Measurements from ENCODE around the gene TMC5. TPM values are rescaled to one million over a fixed set of nuclear protein-coding genes. Genes with fewer than 3 reads are reported as not detected.

TMC5 gene
- total RNA-seq, 2 experiments from 2014 or later = 0.53 to 0.98 TPM

DNA sequence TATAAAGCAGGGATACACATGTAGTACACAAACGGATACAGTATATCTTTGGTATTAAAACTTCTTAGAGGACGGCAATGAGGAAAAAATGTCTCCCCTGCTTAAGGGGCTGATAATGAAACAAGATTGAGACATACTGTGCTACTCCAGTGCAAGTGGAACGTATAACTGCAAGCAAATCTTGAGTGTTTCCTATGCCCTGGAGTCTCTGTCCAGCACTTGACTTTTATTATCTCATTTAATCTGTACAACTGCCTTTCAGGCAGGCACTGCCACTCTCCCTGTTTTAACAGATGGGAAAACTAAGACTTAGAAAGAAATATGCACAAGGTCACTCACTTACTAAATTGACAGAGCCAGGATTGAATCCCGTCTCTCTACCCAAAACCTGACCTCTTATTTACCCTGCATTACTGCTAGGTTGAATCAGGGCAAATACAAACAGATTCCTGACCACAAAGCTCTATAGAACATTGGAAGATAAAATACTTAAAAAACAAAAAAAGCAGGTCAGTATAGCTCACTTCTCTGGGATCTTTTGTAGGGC, 28.7 kb downstream of the TMC5 start:
- peaks cover 3% of the 10 kb centered on the region for H3K9me3 Mint-ChIP-seq
- ChIA-PET POLR2A (no interaction called here), CTCF (no interaction called here)
- H3K36me3 Mint-ChIP-seq (ENCODE audit: low read depth) = no peaks in the 10 kb centered on the region
- H3K27me3 Mint-ChIP-seq = peaks cover 5% of the 10 kb centered on the region
- DNase-seq = no peak
- H3K4me1 Mint-ChIP-seq = no peaks in the 10 kb centered on the region
- no peak overlapping the region for H3K4me3 Mint-ChIP-seq
- no peak overlapping the region for H3K27ac Mint-ChIP-seq

GRCh38 chr16:19446886-19447285, 29.2 kb downstream of the TMC5 start:
- H3K4me3 Mint-ChIP-seq = no peak overlapping the region
- H3K4me1 Mint-ChIP-seq = no peaks in the 10 kb centered on the region
- DNase-seq = no peak
- no peaks in the 10 kb centered on the region for H3K36me3 Mint-ChIP-seq (ENCODE audit: low read depth)
- ChIA-PET CTCF (no interaction called here), POLR2A (no interaction called here)
- peaks cover 3% of the 10 kb centered on the region for H3K9me3 Mint-ChIP-seq
- no peak overlapping the region for H3K27ac Mint-ChIP-seq
- peaks cover 5% of the 10 kb centered on the region for H3K27me3 Mint-ChIP-seq

DNA sequence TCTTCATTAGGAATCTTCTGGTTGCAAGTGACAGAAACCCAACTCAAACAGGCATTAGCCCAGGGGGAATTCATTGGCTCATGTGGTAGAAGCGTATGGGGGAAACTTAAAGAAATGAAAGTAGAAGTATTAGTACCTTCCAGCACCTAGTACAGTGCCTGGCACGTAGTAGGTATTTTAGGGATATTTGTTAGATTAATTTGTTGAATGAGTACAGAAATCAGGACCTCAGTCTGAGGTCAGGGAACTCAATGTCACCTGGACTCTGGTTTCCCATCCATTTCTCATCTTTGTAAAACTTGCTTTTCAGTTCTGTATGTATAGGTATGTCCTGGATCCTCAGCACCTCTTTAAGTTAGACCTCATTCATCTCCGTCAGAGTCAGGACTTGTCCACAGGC, 32.5 kb downstream of the TMC5 start:
- Mint-ChIP-seq H3K9me3 (no peaks in the 10 kb centered on the region), H3K36me3 (ENCODE audit: low read depth) (no peaks in the 10 kb centered on the region)

GRCh38 chr16:19458722-19459379, 41.2 kb downstream of the TMC5 start:
- no peaks in the 10 kb centered on the region for H3K4me1 Mint-ChIP-seq
- POLR2A ChIA-PET = no interaction called here

More for the DNA sequence above, 32.5 kb downstream of the TMC5 start:
- CTCF ChIA-PET = no interaction called here
- H3K27ac Mint-ChIP-seq = no peak overlapping the region
- no peak for DNase-seq
- no peaks in the 10 kb centered on the region for H3K4me1 Mint-ChIP-seq
- POLR2A ChIA-PET = no interaction called here
- no peaks in the 10 kb centered on the region for H3K27me3 Mint-ChIP-seq
- H3K4me3 Mint-ChIP-seq = no peak overlapping the region

GRCh38 chr16:19460397-19460796, 42.7 kb downstream of the TMC5 start:
- ChIA-PET POLR2A (no interaction called here), CTCF (no interaction called here)
- Mint-ChIP-seq H3K4me3 (no peak overlapping the region), H3K27me3 (peaks cover 2% of the 10 kb centered on the region), H3K36me3 (ENCODE audit: low read depth) (no peaks in the 10 kb centered on the region), H3K4me1 (no peaks in the 10 kb centered on the region), H3K9me3 (no peaks in the 10 kb centered on the region), H3K27ac (no peak overlapping the region)
- no peak for DNase-seq

More at GRCh38 chr16:19458722-19459379, 41.2 kb downstream of the TMC5 start:
- Mint-ChIP-seq H3K4me3 (no peak overlapping the region), H3K36me3 (ENCODE audit: low read depth) (no peaks in the 10 kb centered on the region), H3K27ac (no peak overlapping the region), H3K9me3 (no peaks in the 10 kb centered on the region), H3K27me3 (peaks cover 2% of the 10 kb centered on the region)
- DNase-seq = no peak
- CTCF ChIA-PET = interaction anchor here (1.0 kb wide), 1 partner anchor 33 kb away, joined by 5 read pairs; no protein-coding TSS in a partner anchor

- Mint-ChIP-seq H3K4me1 (no peaks in the 10 kb centered on the region), H3K4me3 (no peak overlapping the region), H3K27ac (no peak overlapping the region), H3K36me3 (ENCODE audit: low read depth) (no peaks in the 10 kb centered on the region), H3K9me3 (no peaks in the 10 kb centered on the region), H3K27me3 (peaks cover 2% of the 10 kb centered on the region)
- POLR2A ChIA-PET = no interaction called here
- CTCF ChIA-PET = no interaction called here
- DNase-seq = no peak
Observed at GRCh38 chr16:19463468-19464315, 46.0 kb downstream of the TMC5 start.

- POLR2A ChIA-PET = no interaction called here
- Mint-ChIP-seq H3K27me3 (no peaks in the 10 kb centered on the region), H3K4me3 (no peak overlapping the region), H3K4me1 (no peaks in the 10 kb centered on the region), H3K36me3 (ENCODE audit: low read depth) (no peaks in the 10 kb centered on the region), H3K9me3 (no peaks in the 10 kb centered on the region), H3K27ac (no peak overlapping the region)
- CTCF ChIA-PET = no interaction called here
- DNase-seq = no peak
Observed at GRCh38 chr16:19468300-19468699, 50.6 kb downstream of the TMC5 start.

GRCh38 chr16:19472482-19472881, 54.8 kb downstream of the TMC5 start:
- H3K36me3 Mint-ChIP-seq (ENCODE audit: low read depth) = no peaks in the 10 kb centered on the region
- no peak overlapping the region for H3K4me3 Mint-ChIP-seq
- no peaks in the 10 kb centered on the region for H3K4me1 Mint-ChIP-seq
- H3K27me3 Mint-ChIP-seq = peaks cover 2% of the 10 kb centered on the region
- ChIA-PET POLR2A (no interaction called here), CTCF (no interaction called here)
- no peak overlapping the region for H3K27ac Mint-ChIP-seq
- no peak for DNase-seq
- no peaks in the 10 kb centered on the region for H3K9me3 Mint-ChIP-seq

DNA sequence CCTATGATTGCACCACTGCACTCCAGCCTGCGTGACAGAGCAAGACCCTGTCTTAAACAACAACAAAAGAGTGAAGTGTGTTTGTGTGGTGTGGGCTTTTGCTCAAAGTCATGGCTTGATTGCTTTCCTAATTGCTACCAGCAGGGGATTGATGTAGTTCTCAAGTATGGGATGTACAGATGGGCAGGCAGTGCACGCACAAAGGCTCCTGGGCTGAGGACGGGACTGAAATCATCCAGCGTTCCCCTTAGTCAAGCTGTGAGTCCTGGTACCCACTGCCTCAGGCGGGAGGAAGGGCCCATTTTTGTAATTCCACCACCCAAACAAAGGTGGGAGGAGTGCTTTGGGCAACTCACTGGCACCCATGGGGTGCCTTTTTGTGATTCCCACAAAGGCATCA, 56.9 kb downstream of the TMC5 start:
- no peaks in the 10 kb centered on the region for H3K9me3 Mint-ChIP-seq
- no peak for DNase-seq
- ChIA-PET CTCF (no interaction called here), POLR2A (no interaction called here)
- no peaks in the 10 kb centered on the region for H3K36me3 Mint-ChIP-seq (ENCODE audit: low read depth)
- peaks cover 2% of the 10 kb centered on the region for H3K27me3 Mint-ChIP-seq
- no peak overlapping the region for H3K4me3 Mint-ChIP-seq
- H3K27ac Mint-ChIP-seq = no peak overlapping the region
- no peaks in the 10 kb centered on the region for H3K4me1 Mint-ChIP-seq

GRCh38 chr16:19478505-19478904, 60.8 kb downstream of the TMC5 start:
- no peaks in the 10 kb centered on the region for H3K4me1 Mint-ChIP-seq
- POLR2A ChIA-PET = no interaction called here
- H3K27ac Mint-ChIP-seq = no peak overlapping the region
- no peaks in the 10 kb centered on the region for H3K9me3 Mint-ChIP-seq
- H3K36me3 Mint-ChIP-seq (ENCODE audit: low read depth) = no peaks in the 10 kb centered on the region
- peaks cover 2% of the 10 kb centered on the region for H3K27me3 Mint-ChIP-seq
- CTCF ChIA-PET = interaction anchor here (1.0 kb wide), 1 partner anchor 25 kb away, joined by 3 read pairs; no protein-coding TSS in a partner anchor
- no peak overlapping the region for H3K4me3 Mint-ChIP-seq
- no peak for DNase-seq

- peaks cover 2% of the 10 kb centered on the region for H3K27me3 Mint-ChIP-seq
Observed at GRCh38 chr16:19479302-19479721, 61.6 kb downstream of the TMC5 start.

DNA sequence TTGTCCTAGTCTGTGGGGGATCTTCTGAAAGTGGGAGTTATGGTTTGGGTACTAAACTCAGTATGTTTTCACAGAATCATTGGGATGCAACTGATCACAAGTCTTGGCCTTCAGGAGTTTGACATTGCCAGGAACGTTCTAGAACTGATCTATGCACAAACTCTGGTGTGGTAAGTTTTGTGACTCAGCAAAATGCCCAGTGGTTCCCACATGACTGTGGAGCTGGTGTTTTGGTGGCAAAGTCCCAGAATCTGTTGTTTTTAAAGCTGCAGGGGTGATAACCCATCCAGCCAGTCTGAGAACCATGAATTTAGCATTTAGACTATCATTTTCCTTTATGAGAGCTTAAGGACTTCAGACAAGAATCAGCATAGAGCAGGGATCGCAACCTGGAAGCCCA, 63.6 kb downstream of the TMC5 start:
- H3K9me3 Mint-ChIP-seq = no peaks in the 10 kb centered on the region
- POLR2A ChIA-PET = no interaction called here
- no peak for DNase-seq
- no peak overlapping the region for H3K27ac Mint-ChIP-seq
- peaks cover 2% of the 10 kb centered on the region for H3K27me3 Mint-ChIP-seq
- CTCF ChIA-PET = no interaction called here
- H3K36me3 Mint-ChIP-seq (ENCODE audit: low read depth) = no peaks in the 10 kb centered on the region
- H3K4me1 Mint-ChIP-seq = no peaks in the 10 kb centered on the region
- no peak overlapping the region for H3K4me3 Mint-ChIP-seq

More at GRCh38 chr16:19479302-19479721, 61.6 kb downstream of the TMC5 start:
- POLR2A ChIA-PET = no interaction called here
- Mint-ChIP-seq H3K4me3 (no peak overlapping the region), H3K27ac (no peak overlapping the region), H3K9me3 (no peaks in the 10 kb centered on the region), H3K36me3 (ENCODE audit: low read depth) (no peaks in the 10 kb centered on the region), H3K4me1 (no peaks in the 10 kb centered on the region)
- no peak for DNase-seq
- CTCF ChIA-PET = interaction anchor here (1.0 kb wide), 1 partner anchor 24 kb away, joined by 3 read pairs; no protein-coding TSS in a partner anchor

- ChIA-PET POLR2A (no interaction called here), CTCF (no interaction called here)
- H3K36me3 Mint-ChIP-seq (ENCODE audit: low read depth) = no peaks in the 10 kb centered on the region
Observed at GRCh38 chr16:19481769-19482168, 64.1 kb downstream of the TMC5 start.

More at GRCh38 chr16:19481769-19482168, 64.1 kb downstream of the TMC5 start:
- H3K4me1 Mint-ChIP-seq = no peaks in the 10 kb centered on the region
- H3K27ac Mint-ChIP-seq = no peak overlapping the region
- no peak overlapping the region for H3K4me3 Mint-ChIP-seq
- no peaks in the 10 kb centered on the region for H3K27me3 Mint-ChIP-seq
- no peak for DNase-seq
- H3K9me3 Mint-ChIP-seq = no peaks in the 10 kb centered on the region

All from activated CD4-positive, alpha-beta memory T cell treated with anti-CD3 and anti-CD28 coated beads, Interleukin-2, amount 10 ng/mL, durations not matched to agents 7 days and 5 days (primary cell).